HG02763 (cell line): ENCODE measurements around the gene RPLP2.

Experiments
- ATAC-seq: cut with Tn5 transposase; IDR thresholded peaks from one replicate; pipeline ENCODE4 v1.9.1; 2021; ENCODE audit warnings: mild to moderate bottlenecking, moderate library complexity; ENCODE audit not compliant: unreplicated experiment

Gene RPLP2

DNA sequence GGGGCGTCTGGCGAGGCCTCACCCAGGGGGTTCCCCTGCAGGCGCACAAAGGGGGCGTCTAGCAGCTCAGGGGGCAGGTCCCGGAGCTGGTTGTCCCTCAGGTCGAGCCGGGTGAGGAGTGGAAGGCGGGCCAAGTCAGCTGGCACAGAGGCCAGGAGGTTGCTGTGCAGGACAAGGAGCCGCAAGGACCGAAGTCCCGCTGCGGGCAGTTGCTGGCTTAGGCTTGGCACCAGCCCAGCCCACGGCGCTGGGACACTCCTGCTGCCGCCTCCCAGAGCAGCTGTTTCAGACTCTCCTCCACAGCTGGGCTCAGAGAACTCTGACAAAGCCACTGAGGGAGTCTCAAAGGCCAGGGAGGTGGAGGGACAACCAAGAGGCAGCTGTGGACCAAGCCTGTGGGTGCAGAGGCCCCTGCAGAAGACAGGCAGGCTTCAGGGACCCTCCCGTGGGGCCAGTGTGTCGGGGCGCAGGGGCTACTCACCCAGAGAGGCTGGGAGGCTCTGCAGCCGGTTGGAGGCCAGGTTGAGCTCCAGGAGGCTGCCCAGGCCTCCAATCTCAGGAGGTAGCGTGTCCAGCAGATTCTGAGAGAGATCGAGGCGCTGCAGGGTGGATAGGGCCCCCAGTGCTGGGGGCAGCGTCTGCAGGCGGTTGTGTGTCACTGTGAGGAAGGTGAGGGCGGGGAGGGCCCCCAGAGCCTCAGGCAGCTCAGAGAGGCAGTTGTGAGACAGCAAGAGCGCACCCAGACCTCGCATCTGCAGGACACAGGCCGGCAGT lies 6.9 kb upstream of the RPLP2 start:
- ATAC-seq: no peak

GRCh38 chr11:803467-803742 lies 6.4 kb upstream of the RPLP2 start:
- ATAC-seq: no peak

DNA sequence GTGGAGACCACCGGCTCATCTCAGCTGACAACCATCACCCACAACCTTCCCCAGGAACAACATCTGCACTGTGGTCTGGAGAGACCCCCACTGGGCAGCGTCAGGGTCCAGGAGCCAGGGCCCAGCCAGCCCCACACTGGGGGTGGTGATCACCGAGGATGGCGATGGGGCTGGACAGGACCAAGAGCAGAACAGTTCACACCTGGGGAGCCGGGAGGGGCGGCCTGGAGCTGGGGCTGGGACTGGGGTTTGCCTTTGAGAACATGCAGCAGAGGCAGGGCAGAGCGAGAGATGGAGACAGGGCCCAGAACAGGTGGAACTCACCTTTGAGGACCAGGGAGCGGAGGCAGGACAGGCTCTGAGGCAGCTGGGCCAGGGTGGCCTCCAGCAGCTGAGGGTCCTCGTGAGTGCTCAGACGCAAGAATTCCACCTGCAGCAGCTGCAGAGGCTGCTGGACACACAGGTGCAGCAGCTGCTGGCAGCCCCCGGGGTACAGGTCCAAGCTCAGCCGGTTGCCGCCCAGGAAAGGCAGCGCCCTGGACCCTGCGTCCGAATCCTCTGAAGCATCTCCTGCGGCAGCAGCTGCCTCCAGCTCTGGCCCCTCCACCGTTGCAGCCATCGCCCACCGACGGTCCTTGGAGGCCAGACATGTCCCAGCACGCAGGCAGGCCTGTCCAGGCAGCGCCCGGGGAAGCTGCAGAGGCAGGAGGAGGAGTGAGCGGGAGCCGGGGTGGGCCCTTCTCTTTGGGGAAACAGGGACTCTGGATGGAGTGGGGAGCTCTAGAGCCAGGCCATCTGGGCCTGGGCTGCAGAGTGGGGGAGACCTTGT lies 5.8 kb upstream of the RPLP2 start:
- no peak for ATAC-seq

- ATAC-seq: no peak
These were observed 5.2 kb upstream of the RPLP2 start for GRCh38 chr11:804599-804964.

GRCh38 chr11:808427-809286 lies 1.1 kb upstream of the RPLP2 start:
- no peak for ATAC-seq

- ATAC-seq: no peak
These were observed 337 bp downstream of the RPLP2 start for GRCh38 chr11:810040-810567.

GRCh38 chr11:811446-812245 lies 1.9 kb downstream of the RPLP2 start:
- no peak for ATAC-seq

DNA sequence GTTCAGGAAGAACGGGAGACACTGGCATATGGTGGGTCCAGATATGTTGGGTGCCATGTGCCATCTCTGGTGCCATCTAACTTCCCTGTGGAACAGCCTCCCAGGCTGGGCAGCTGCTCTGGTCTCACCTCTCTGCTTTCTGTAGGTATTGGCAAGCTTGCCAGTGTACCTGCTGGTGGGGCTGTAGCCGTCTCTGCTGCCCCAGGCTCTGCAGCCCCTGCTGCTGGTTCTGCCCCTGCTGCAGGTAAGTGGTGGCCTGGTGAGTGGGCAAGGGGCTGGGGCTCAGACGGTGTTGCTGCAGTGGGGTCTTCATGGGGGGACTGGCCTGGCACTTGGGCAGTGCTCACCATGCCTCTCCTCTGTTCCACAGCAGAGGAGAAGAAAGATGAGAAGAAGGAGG lies 2.6 kb downstream of the RPLP2 start:
- no peak for ATAC-seq

DNA sequence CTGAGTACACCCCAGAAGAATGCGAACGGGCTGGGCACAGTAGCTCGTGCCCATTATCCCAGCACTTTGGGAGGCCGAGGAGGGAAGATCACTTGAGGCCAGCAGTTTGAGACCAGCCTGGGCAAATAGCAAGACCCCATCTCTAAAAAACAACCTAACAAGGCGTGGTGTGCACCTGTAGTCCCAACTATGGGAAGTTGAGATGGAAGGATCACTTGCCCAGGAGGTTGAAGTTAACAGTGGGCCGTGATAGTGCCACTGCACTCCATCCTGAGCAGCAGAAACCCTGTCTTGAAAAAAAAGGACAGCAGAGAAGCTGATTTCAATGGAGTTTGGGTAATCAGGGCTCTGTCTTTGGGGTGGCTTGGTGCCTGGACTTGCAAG lies 3.3 kb downstream of the RPLP2 start:
- ATAC-seq: no peak

DNA sequence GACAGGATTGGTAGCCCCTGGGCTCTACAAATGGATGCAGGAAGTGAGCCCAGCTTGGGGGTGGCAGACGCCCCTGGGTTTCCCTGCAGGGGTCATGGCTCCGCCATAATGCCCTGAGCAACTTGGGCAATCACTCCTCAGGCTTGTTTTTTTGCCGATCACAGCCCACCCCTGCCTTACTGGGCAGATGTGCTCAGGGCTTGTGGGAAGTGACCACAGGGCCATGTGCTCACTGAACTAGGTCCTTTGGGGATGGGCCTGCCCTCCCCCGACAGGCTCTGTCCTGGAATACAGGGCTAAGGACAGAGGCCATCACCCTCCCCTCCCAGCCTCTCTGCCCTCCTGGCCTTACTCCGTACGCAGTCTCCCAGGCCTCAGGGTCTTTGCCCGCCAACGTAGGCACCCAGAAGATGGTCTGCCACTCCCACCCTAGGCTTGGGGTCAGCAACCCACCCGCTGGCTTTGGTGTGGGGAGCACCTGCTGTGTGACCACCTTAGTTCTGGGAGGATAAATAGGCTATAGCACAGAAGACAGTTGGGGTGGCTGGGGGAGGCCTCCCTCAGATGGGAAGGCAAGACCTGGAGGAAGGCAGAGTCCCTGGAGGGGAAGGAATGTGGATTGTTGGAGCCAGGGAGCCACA lies 3.8 kb downstream of the RPLP2 start:
- ATAC-seq: no peak

- ATAC-seq: no peak
These were observed 6.1 kb downstream of the RPLP2 start for GRCh38 chr11:815675-816432.

- ATAC-seq: no peak
These were observed 6.6 kb downstream of the RPLP2 start for GRCh38 chr11:816433-816779.

GRCh38 chr11:818396-819128 lies 8.8 kb downstream of the RPLP2 start, which contains the start of gene PNPLA2:
Gene PNPLA2 (plus strand): TSS chr11:818914. CDS start chr11:819719, 805 bp downstream.
- no peak for ATAC-seq

DNA sequence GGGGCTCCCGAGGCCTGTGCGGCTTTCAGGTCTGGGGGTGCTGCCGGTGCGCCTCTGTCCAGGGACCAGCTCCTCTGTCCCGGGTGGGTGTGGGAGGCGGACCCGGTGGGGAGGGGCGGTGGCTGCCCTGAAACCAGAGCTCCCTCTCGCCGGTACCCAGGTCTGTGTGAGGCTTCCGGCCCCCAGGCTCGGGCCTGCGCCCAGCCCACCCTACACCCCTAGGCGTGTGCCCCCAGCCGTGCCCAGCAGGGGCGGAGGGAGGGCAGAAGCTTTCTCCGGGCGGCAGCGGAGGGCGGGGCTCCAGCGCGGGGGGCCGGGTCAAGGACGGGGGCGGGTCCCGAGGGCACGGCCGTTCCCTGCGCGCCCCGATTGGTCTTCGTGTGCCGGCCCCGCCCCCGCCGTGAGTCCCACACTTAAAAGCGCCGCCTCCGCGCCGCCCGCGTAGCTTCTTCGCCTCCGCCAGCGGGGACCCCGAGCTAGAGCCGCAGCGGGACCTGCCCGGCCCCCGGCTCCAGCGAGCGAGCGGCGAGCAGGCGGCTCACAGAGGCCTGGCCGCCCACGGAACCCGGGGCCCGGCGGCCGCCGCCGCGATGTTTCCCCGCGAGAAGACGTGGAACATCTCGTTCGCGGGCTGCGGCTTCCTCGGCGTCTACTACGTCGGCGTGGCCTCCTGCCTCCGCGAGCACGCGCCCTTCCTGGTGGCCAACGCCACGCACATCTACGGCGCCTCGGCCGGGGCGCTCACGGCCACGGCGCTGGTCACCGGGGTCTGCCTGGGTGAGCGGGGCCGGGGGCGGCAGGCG lies 9.6 kb downstream of the RPLP2 start:
- ATAC-seq: peak; percentile 63

DNA sequence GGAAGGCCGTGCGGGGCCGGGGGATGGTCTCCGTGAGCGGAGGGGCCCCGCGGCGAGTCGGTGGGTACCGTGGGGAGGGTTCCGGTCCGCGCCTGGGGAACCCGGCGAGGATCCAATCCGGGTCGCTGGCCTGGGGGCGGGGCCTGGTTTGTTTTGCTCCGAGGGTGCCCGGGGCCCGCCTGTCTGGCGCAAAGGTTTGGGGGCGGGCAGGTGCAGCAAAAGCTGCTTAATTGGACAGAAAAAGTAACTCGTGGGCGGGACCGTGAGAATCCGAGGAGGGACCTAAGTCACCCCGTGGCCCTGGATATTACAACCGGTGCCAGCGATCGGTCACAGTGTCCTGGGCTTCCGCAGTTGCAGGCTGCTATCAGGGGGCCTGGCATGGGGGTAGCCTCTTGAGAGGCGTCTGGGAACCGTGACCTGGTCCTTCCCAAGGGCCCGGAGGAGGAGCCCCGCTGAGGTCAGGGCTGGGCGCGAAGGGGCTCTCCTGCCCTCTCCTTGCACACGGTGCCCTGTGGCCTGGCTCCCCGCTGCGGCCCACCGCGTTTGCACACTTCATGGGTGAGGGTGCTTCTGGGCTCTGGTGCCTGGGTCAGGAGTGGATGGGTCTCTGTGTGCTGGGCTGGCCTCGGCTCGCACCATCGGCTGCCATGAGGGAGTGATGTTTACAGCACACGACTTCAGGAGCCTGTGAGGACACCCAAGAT lies 10.3 kb downstream of the RPLP2 start:
- peak; percentile 52 for ATAC-seq

GRCh38 chr11:820655-821511 lies 11.1 kb downstream of the RPLP2 start:
- ATAC-seq: no peak
